ENCODE measurements around the gene PTPRK.
"Not testable (repeated sequence)": the region's sequence is repeated elsewhere in the genome, so short reads cannot be mapped to it uniquely, and the experiment has no call there.

DNA sequence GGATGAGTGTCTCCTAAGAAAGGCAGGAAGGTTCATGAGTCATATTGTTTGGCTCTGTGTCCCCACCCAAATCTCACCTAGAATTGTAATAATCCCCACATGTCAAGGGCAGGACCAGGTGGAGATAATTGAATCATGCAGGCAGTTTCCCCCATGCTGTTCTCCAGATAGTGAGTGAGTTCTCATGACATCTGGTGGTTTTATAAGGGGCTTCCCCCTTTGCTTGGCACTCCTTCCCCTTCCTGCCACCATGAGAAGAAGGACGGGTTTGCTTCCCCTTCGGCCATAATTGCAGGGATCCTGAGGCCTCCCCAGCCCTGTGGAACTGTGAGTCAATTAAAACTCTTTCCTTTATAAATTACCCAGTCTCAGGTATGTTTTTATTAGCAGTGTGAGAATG is 542.2 kb downstream of the PTPRK start:
- not testable (repeated sequence) for TF ChIP-seq EP300, POLR2A (IDR thresholded peaks at IDR 0.05)
- TF ChIP-seq, protein P1, sequence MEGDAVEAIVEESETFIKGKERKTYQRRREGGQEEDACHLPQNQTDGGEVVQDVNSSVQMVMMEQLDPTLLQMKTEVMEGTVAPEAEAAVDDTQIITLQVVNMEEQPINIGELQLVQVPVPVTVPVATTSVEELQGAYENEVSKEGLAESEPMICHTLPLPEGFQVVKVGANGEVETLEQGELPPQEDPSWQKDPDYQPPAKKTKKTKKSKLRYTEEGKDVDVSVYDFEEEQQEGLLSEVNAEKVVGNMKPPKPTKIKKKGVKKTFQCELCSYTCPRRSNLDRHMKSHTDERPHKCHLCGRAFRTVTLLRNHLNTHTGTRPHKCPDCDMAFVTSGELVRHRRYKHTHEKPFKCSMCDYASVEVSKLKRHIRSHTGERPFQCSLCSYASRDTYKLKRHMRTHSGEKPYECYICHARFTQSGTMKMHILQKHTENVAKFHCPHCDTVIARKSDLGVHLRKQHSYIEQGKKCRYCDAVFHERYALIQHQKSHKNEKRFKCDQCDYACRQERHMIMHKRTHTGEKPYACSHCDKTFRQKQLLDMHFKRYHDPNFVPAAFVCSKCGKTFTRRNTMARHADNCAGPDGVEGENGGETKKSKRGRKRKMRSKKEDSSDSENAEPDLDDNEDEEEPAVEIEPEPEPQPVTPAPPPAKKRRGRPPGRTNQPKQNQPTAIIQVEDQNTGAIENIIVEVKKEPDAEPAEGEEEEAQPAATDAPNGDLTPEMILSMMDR (IDR thresholded peaks at IDR 0.05): not testable (repeated sequence)

Measured in sigmoid colon (tissue), 4 donors.